ENCODE data around the gene ZFP69. TPM values are rescaled to one million over a fixed set of nuclear protein-coding genes. Genes with fewer than 3 reads are reported as not detected.

Gene ZFP69
- total and polyA plus RNA-seq, 2 of the 4 experiments (the other 2 are of a cell fraction), result 1.2 to 1.6 TPM

- BruUV-seq (replicated peaks), result no TSS peak
- H3K36me3 ChIP-seq (ENCODE audit: control insufficient read depth, insufficient read depth, low read length), result no peaks in the 10 kb centered on the region
Measured at GRCh38 chr1:40535732-40536131, 58.6 kb downstream of the ZFP69 start.

More at GRCh38 chr1:40535732-40536131, 58.6 kb downstream of the ZFP69 start:
- Histone ChIP-seq H3K14ac (replicated peaks; ENCODE audit: low read depth, low read length) (no peak overlapping the region), H2BK20ac (ENCODE audit: low read depth, low read length) (no peak overlapping the region), H4K20me1 (ENCODE audit: insufficient read depth, low read length) (no peaks in the 10 kb centered on the region), H3K79me1 (ENCODE audit: low read depth in 1 of 2, low read length in 2 of 2) (peaks cover 0 to 7% of the 10 kb centered on the region in 2 experiments; a peak in 3 of 4 replicates), H2AFZ (replicated peaks; ENCODE audit: low read length, poor library complexity) (no peak overlapping the region), H3K4me3 (ENCODE audit: insufficient read depth, low read depth, low read length) (no peak overlapping the region), H2BK15ac (ENCODE audit: low read depth, low read length) (no peak overlapping the region), H3K4me1 (ENCODE audit: control insufficient read depth, insufficient read depth, low read length) (no peaks in the 10 kb centered on the region), H3K9me3 (ENCODE audit: control insufficient read depth, insufficient read depth, low read length) (no peaks in the 10 kb centered on the region), H3K4me2 (ENCODE audit: low read depth, low read length) (no peak overlapping the region), H2BK5ac (ENCODE audit: low read depth, low read length, poor library complexity, severe bottlenecking) (no peak overlapping the region), H3K27ac (ENCODE audit: insufficient read depth, low read length) (no peak overlapping the region), H3K27me3 (ENCODE audit: control insufficient read depth, insufficient read depth, low read length) (no peaks in the 10 kb centered on the region), H2AK5ac (ENCODE audit: low read depth, low read length) (no peak overlapping the region), H4K5ac (ENCODE audit: low read depth, low read length) (no peak overlapping the region), H2AK9ac (replicated peaks; ENCODE audit: low read depth, low read length, poor library complexity) (no peak overlapping the region), H3K4ac (ENCODE audit: low read depth, low read length) (no peak overlapping the region), H3K18ac (ENCODE audit: low read depth, low read length) (no peak overlapping the region), H4K8ac (ENCODE audit: low read depth in 2 of 2, low read length in 2 of 2) (no peak overlapping the region), H2BK120ac (ENCODE audit: low read depth, low read length) (no peak overlapping the region), H3K9me1 (ENCODE audit: insufficient read depth, low read length) (no peaks in the 10 kb centered on the region; the same call in 1 of the 2 replicates), H3K9ac (ENCODE audit: low read depth, low read length) (no peak overlapping the region), H3K56ac (ENCODE audit: extremely low read depth, insufficient read depth, low read length) (no peak overlapping the region), H4K91ac (ENCODE audit: insufficient read depth, low read depth, low read length) (no peak overlapping the region), H3K23ac (ENCODE audit: low read depth, low read length) (no peak overlapping the region)
- dilution Hi-C loops (cut with HindIII; ENCODE audit: low sequenced_read_pairs, unreplicated experiment) (no loop called here), intact Hi-C loops (cut with micrococcal nuclease) (loop anchor here (10.0 kb wide), 1 partner anchor 129 kb away; the partner anchor contains the start of gene RIMS3), in situ Hi-C loops (cut with MboI; ENCODE audit: low sequenced_read_pairs) (no loop called here)
- CTCF ChIA-PET, result no interaction called here
- no peak for TF ChIP-seq MAFK (IDR thresholded peaks at IDR 0.05; ENCODE audit: low read depth, low read length)
- TF ChIP-seq RFX5 (IDR thresholded peaks at IDR 0.05; ENCODE audit: low read depth, low read length), result no peak
- no peak for TF ChIP-seq BHLHE40 (IDR thresholded peaks at IDR 0.05; ENCODE audit: low read depth, low read length)
- TF ChIP-seq CEBPB (IDR thresholded peaks at IDR 0.05; ENCODE audit: low read depth, low read length), result no peak
- TF ChIP-seq NFE2L2 (IDR thresholded peaks at IDR 0.05; ENCODE audit: low read depth, low read length), result no peak
- no peak for TF ChIP-seq CTCF (conservative IDR thresholded peaks at IDR 0.05; ENCODE audit: low read depth, low read length)
- no peak for TF ChIP-seq FOS (IDR thresholded peaks at IDR 0.05; ENCODE audit: low read depth, low read length)
- no peak for TF ChIP-seq RAD21 (IDR thresholded peaks at IDR 0.05; ENCODE audit: low read length)
- TF ChIP-seq RCOR1 (IDR thresholded peaks at IDR 0.05; ENCODE audit: insufficient replicate concordance, low read length), result no peak
- TF ChIP-seq ELK1 (IDR thresholded peaks at IDR 0.05; ENCODE audit: borderline replicate concordance, low read depth, low read length), result no peak
- TF ChIP-seq POLR2A (IDR thresholded peaks at IDR 0.05; ENCODE audit: low read depth, low read length), result no peak
- TF ChIP-seq CHD1 (IDR thresholded peaks at IDR 0.05; ENCODE audit: low read depth, low read length), result no peak
- TF ChIP-seq MXI1 (IDR thresholded peaks at IDR 0.05; ENCODE audit: borderline replicate concordance, low read depth, low read length), result no peak
- no peak for TF ChIP-seq USF2 (IDR thresholded peaks at IDR 0.05; ENCODE audit: low read depth, low read length)
- ATAC-seq (ENCODE audit: low read depth) (no peak), DNase-seq (no peak)
- WGBS, 2 experiments (ENCODE audit: extremely low coverage in 2 of 2, insufficient read length in 1 of 2), result no CpG with 5 or more reads among the region's 2 CpGs
- POLR2A ChIA-PET (ENCODE audit: unreplicated experiment), result no interaction called here
